ENCODE data around the gene MINDY2.

DNA sequence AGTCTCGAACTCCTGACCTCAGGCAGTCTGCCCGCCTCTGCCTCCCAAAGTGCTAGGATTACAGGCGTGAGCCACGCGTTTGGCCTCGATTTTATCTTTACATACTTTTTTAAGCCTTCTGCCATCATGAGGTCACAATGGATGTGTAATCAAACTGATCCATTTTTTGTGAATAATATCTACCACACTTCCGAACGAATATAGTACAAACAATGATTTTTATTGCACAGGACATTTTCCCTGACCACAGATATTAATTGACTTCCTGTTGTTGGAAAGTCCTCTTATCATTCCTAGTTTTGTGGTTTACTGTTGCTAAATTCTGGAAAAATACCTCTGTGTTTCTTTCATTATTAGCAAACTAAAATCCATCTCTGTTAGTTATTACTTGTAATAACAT, 68.9 kb downstream of the MINDY2 start:
- TF ChIP-seq, protein P1, sequence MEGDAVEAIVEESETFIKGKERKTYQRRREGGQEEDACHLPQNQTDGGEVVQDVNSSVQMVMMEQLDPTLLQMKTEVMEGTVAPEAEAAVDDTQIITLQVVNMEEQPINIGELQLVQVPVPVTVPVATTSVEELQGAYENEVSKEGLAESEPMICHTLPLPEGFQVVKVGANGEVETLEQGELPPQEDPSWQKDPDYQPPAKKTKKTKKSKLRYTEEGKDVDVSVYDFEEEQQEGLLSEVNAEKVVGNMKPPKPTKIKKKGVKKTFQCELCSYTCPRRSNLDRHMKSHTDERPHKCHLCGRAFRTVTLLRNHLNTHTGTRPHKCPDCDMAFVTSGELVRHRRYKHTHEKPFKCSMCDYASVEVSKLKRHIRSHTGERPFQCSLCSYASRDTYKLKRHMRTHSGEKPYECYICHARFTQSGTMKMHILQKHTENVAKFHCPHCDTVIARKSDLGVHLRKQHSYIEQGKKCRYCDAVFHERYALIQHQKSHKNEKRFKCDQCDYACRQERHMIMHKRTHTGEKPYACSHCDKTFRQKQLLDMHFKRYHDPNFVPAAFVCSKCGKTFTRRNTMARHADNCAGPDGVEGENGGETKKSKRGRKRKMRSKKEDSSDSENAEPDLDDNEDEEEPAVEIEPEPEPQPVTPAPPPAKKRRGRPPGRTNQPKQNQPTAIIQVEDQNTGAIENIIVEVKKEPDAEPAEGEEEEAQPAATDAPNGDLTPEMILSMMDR (IDR thresholded peaks at IDR 0.05) = no peak
- no peak for TF ChIP-seq POLR2A (IDR thresholded peaks at IDR 0.05)

Data from right lobe of liver (tissue), 4 donors.